Measurements from ENCODE around the gene STMP1. TPM values are rescaled to one million over a fixed set of nuclear protein-coding genes. Genes with fewer than 3 reads are reported as not detected.
"Not testable (repeated sequence)": the region's sequence is repeated elsewhere in the genome, so short reads cannot be mapped to it uniquely, and the experiment has no call there.

The STMP1 gene
- total RNA-seq, 4 donors from 2014 or later = 8.6 to 18.7 (median 9.7) TPM

DNA sequence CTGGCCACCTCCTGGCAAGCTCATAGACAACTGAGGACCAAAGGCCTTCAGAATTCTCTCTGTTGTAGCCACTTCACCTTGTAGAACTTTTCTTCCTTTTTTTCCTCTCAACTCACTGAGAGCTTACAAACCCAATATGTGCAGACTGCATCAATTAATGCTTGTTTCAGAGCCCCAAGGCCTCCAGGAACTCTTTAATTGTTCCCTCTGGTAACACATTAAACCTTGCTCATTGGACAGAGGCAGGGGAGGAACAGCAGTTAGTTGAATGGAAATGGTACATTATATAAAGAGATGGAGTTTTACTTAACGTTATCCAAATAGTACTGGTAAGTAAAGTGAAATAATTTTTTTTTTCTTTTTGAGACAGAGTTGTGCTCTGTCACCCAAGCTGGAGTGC lies 25.2 kb downstream of the STMP1 start:
- no peaks in the 10 kb centered on the region for H3K27me3 ChIP-seq
- no peak for DNase-seq (ENCODE audit: extremely low spot score)
- no peak overlapping the region for H3K4me3 ChIP-seq
- peaks cover 3 to 16% (median 11%) of the 10 kb centered on the region in 4 donors for H3K4me1 ChIP-seq
- peaks cover 0 to 58% (median 31%) of the 10 kb centered on the region in 4 donors for H3K36me3 ChIP-seq
- 0% methylated on average over 1 of the region's 1 CpG for WGBS
- TF ChIP-seq POLR2AphosphoS5 (IDR thresholded peaks at IDR 0.05) (no peak), EP300 (IDR thresholded peaks at IDR 0.05) (no peak), POLR2A (IDR thresholded peaks at IDR 0.05; ENCODE audit: low read depth) (no peak)
- TF ChIP-seq, protein P1, sequence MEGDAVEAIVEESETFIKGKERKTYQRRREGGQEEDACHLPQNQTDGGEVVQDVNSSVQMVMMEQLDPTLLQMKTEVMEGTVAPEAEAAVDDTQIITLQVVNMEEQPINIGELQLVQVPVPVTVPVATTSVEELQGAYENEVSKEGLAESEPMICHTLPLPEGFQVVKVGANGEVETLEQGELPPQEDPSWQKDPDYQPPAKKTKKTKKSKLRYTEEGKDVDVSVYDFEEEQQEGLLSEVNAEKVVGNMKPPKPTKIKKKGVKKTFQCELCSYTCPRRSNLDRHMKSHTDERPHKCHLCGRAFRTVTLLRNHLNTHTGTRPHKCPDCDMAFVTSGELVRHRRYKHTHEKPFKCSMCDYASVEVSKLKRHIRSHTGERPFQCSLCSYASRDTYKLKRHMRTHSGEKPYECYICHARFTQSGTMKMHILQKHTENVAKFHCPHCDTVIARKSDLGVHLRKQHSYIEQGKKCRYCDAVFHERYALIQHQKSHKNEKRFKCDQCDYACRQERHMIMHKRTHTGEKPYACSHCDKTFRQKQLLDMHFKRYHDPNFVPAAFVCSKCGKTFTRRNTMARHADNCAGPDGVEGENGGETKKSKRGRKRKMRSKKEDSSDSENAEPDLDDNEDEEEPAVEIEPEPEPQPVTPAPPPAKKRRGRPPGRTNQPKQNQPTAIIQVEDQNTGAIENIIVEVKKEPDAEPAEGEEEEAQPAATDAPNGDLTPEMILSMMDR (IDR thresholded peaks at IDR 0.05) = no peak
- H3K27ac ChIP-seq (replicated peaks in 1 of 4) = no peak overlapping the region
- no peaks in the 10 kb centered on the region for H3K9me3 ChIP-seq
- intact Hi-C loops (cut with DNase I) = no loop called here

DNA sequence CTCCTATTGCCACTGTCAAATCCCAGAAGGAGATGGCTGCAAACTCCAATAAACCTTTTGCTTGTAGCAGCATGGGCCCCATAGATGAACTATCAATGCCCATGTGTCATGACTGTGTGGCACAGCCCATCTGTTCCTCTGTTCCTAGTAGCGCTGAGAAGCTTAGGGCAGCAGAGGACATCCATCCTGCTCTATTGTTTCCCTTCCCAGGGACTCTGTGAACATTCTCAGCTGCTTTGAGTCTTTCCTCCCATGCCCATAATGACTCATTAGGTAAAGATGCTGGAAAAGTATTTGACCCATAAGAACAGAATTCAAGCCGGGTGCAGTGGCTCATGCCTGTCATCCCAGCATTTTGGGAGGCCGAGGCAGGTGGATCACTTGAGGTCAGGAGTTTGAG lies 28.3 kb downstream of the STMP1 start:
- WGBS = 100% methylated on average over 3 of the region's 3 CpGs
- H3K27ac ChIP-seq (replicated peaks in 1 of 4) = no peak overlapping the region
- H3K9me3 ChIP-seq = no peaks in the 10 kb centered on the region
- intact Hi-C loops (cut with DNase I) = no loop called here
- H3K27me3 ChIP-seq = no peaks in the 10 kb centered on the region
- DNase-seq (ENCODE audit: extremely low spot score) = no peak
- no peak for TF ChIP-seq EP300 (IDR thresholded peaks at IDR 0.05)
- no peak for TF ChIP-seq POLR2A (IDR thresholded peaks at IDR 0.05; ENCODE audit: low read depth)
- TF ChIP-seq POLR2AphosphoS5 (IDR thresholded peaks at IDR 0.05) = no peak
- TF ChIP-seq, protein P1 (IDR thresholded peaks at IDR 0.05) = no peak
- no peaks in the 10 kb centered on the region for H3K4me1 ChIP-seq
- H3K4me3 ChIP-seq = no peak overlapping the region
- H3K36me3 ChIP-seq = peaks cover 0 to 60% (median 36%) of the 10 kb centered on the region in 4 donors

DNA sequence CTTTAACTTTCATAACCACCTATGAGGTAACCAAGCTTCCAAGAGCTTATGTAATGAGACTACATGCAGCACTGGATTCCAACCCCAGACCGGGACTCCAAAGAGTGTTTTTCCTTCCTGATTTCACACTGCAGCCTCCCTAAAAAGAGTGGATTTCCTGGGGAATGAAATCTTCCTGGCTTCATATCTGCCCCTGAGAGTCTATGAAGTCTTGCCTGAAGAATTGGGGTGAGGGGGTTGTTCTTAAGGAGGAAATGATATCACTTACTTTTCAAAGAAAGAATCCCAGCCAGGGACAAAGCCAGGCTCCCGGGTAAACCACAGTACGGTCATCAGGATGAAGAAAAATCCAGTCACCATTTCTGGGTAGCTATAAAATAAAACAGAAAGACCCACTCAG lies 29.7 kb downstream of the STMP1 start:
- WGBS = 59% methylated on average over 3 of the region's 3 CpGs
- Histone ChIP-seq H3K4me1 (peaks cover 0 to 2% (median 0%) of the 10 kb centered on the region in 4 donors), H3K4me3 (no peak overlapping the region), H3K27ac (replicated peaks in 1 of 4) (no peak overlapping the region), H3K27me3 (no peaks in the 10 kb centered on the region), H3K36me3 (peaks cover 0 to 55% (median 32%) of the 10 kb centered on the region in 4 donors), H3K9me3 (no peaks in the 10 kb centered on the region)
- intact Hi-C loops (cut with DNase I) = no loop called here
- DNase-seq (ENCODE audit: extremely low spot score) = no peak
- TF ChIP-seq POLR2AphosphoS5 (IDR thresholded peaks at IDR 0.05) = no peak
- TF ChIP-seq EP300 (IDR thresholded peaks at IDR 0.05) = no peak
- no peak for TF ChIP-seq POLR2A (IDR thresholded peaks at IDR 0.05; ENCODE audit: low read depth)
- TF ChIP-seq, protein P1 (IDR thresholded peaks at IDR 0.05) = no peak

DNA sequence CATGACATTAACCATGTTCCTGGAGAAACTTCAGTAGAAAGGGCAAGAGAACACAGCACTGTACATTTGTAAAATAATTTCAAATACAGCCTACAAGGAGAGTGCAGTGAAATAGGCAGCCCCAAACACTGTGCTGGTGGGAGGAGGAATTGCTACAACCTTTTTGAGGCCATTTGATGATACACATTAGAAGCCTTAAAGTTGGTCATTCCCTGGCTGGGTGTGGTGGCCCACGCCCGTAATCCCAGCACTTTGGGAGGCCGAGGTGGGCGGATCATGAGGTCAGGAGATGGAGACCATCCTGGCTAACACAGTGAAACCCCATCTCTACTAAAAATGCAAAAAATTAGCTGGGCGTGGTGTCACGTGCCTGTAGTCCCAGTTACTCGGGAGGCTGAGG lies 30.3 kb downstream of the STMP1 start:
- intact Hi-C loops (cut with DNase I); H3K4me1 ChIP-seq; DNase-seq (ENCODE audit: extremely low spot score); H3K27ac ChIP-seq (replicated peaks in 1 of 4); H3K4me3 ChIP-seq; H3K9me3 ChIP-seq; H3K27me3 ChIP-seq: not testable (repeated sequence)
- WGBS = 97% methylated on average over 7 of the region's 7 CpGs
- peaks cover 0 to 50% (median 30%) of the 10 kb centered on the region in 4 donors for H3K36me3 ChIP-seq

DNA sequence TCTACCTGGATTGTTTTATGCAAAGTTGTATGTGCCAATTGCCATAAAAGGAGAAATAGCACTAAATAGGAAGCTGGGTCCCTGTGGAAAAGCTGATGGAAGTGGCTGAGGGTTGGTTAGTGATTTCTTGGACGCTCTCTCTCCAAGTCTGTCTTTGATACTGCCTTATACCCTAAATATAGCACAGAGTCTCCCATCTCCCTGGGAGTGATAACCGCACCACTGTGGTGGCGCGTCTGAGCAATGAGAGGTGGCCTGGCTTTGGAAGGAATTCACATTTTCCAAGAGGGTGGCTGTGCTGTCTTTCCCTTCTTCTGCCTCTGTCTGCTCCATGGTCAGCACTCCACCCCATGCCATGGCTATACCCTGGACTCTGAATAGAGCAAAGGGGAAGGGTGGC lies 31.2 kb downstream of the STMP1 start:
- Histone ChIP-seq H3K27me3 (no peaks in the 10 kb centered on the region), H3K4me1 (peaks cover 0 to 5% (median 0%) of the 10 kb centered on the region in 4 donors), H3K36me3 (peaks cover 0 to 43% (median 28%) of the 10 kb centered on the region in 4 donors), H3K9me3 (no peaks in the 10 kb centered on the region), H3K4me3 (no peak overlapping the region), H3K27ac (replicated peaks in 1 of 4) (no peak overlapping the region)
- 91% methylated on average over 4 of the region's 4 CpGs for WGBS
- no peak for TF ChIP-seq EP300 (IDR thresholded peaks at IDR 0.05)
- intact Hi-C loops (cut with DNase I) = no loop called here
- no peak for DNase-seq (ENCODE audit: extremely low spot score)
